ENCODE measurements around the gene DYRK3. TPM values are rescaled to one million over a fixed set of nuclear protein-coding genes. Genes with fewer than 3 reads are reported as not detected.

Gene DYRK3
- total and polyA plus RNA-seq, 2 of the 13 experiments (the other 11 are each of a cell fraction or from before 2014, with no cell fraction given): 0.48 to 2.8 TPM

DNA sequence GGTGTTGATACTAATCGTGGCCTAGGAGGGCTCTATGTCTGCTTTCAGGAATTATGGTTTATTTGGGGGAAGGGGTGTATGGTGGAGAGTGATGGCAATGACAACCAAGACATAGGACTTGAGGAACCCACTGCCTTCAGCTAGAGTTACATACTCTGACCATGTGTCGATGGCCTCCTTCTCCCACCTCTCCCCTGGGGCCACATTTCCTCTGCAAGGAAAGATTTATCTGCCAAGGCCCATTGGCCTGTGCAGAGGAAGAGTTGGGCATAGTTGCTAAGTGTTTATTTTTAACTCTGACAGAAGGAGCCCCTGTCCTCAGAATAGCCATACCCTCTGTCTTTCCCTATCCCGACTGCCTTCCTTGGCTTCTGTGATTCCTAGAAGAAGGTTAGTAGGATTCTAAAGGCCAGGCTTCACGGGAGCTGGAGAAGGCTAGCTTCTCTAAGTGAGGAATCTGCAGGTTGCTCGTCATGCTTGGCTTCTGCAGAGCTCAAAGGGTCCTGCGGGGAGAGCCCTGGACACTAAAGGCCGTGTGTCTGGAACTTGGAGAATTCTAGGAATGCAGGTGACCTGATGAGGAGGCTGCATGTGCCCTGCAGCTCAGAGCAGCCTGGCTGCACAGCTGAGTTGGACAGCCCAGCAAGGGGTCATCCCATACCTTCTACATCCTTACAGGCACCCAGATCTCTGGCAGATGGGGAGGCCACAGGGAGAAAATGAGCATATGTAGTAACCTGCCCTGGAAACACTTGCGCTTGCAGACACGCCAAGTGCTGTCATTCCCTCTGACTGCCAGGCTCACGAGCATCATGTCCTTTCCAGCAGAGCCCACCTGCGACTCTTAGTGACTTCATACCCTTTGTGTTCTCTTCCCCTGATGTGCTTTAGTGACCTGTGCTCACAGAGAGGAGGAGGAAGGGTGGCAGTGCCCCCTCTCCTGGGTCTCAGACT lies 59.1 kb downstream of the DYRK3 start (continued):
- TF ChIP-seq RXRA (CRISPR knock-in tag; IDR thresholded peaks at IDR 0.05) (0 out of 2 replicates have a peak, but pooled peaks have one; percentile 45), TEAD3 (CRISPR knock-in tag; optimal IDR thresholded peaks at IDR 0.05; ENCODE audit: borderline replicate concordance) (peak; percentile 99), ETV5 (CRISPR knock-in tag; IDR thresholded peaks at IDR 0.05; ENCODE audit: borderline replicate concordance) (no peak), HNF4A (CRISPR knock-in tag; IDR thresholded peaks at IDR 0.05) (0 out of 2 replicates have a peak, but pooled peaks have one; percentile 13), PITX1 (CRISPR knock-in tag; IDR thresholded peaks at IDR 0.05) (no peak), CREM (IDR thresholded peaks at IDR 0.05) (no peak), CREM (CRISPR knock-in tag; IDR thresholded peaks at IDR 0.05) (no peak)

DNA sequence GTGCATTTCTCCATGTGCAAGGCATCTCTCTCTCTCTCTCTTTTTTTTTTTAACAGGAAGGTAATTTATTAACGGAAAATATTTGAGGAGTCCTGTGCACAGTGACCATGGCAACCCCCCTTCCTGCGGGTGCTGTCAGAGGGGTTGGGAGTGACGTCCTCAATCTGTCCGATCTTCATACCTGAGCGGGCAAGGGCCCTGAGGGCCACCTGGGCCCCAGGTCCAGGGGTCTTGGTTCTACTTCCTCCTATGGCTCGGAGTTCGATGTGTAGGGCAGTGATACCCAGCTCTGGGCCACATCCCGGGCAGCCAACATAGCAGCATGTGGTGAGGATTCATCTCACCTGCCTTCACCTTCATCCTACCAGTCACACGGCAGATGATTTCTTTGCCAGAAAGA lies 60.4 kb downstream of the DYRK3 start:
- Histone ChIP-seq H3K4me1 (ENCODE audit: insufficient read depth, low read length) (peaks cover 88% of the 10 kb centered on the region), H3K27me3 (ENCODE audit: control insufficient read depth in 1 of 2, insufficient read depth in 2 of 2, low read length in 2 of 2) (no peaks in the 10 kb centered on the region), H3K4me2 (ENCODE audit: low read depth, low read length) (no peak overlapping the region), H3K36me3 (replicated peaks in 1 of 2; ENCODE audit: control insufficient read depth in 1 of 2, insufficient read depth in 2 of 2, low read length in 2 of 2) (peaks cover 4 to 19% of the 10 kb centered on the region in 2 experiments; a peak in 4 of 5 replicates), H3K9me3 (ENCODE audit: low read length) (no peaks in the 10 kb centered on the region), H3K27ac (ENCODE audit: extremely low read length, insufficient read depth, low read length) (no peak overlapping the region), H3K9ac (ENCODE audit: insufficient read depth, low read depth, low read length) (no peak overlapping the region), H2AFZ (ENCODE audit: low read length) (no peak overlapping the region), H4K20me1 (ENCODE audit: insufficient read depth, low read length) (peaks cover 37% of the 10 kb centered on the region), H3K79me2 (ENCODE audit: insufficient read depth, low read length) (peaks cover 78% of the 10 kb centered on the region), H3K4me3 (replicated peaks in 1 of 3; ENCODE audit: insufficient read depth in 1 of 3, low read depth in 2 of 3, low read length in 3 of 3) (no peak overlapping the region)
- ChIA-PET POLR2A (no interaction called here), CTCF (ENCODE audit: low intra/inter-chr PET ratio, low total read pairs) (no interaction called here)
- WGBS (ENCODE audit: low lambda C conversion rate): 95% methylated on average over 6 of the region's 9 CpGs
- FAIRE-seq (no peak), ATAC-seq (no peak), DNase-seq (ENCODE audit: low spot score) (no peak)
- in situ Hi-C loops (cut with HindIII; ENCODE audit: extremely low pct_ligation_motif_present, low pct_unique_long_range_greater_than_20kb) (no loop called here), intact Hi-C loops (cut with micrococcal nuclease; ENCODE audit: unreplicated experiment) (no loop called here)
- BruUV-seq (replicated peaks): no TSS peak
- TF ChIP-seq, protein P1, sequence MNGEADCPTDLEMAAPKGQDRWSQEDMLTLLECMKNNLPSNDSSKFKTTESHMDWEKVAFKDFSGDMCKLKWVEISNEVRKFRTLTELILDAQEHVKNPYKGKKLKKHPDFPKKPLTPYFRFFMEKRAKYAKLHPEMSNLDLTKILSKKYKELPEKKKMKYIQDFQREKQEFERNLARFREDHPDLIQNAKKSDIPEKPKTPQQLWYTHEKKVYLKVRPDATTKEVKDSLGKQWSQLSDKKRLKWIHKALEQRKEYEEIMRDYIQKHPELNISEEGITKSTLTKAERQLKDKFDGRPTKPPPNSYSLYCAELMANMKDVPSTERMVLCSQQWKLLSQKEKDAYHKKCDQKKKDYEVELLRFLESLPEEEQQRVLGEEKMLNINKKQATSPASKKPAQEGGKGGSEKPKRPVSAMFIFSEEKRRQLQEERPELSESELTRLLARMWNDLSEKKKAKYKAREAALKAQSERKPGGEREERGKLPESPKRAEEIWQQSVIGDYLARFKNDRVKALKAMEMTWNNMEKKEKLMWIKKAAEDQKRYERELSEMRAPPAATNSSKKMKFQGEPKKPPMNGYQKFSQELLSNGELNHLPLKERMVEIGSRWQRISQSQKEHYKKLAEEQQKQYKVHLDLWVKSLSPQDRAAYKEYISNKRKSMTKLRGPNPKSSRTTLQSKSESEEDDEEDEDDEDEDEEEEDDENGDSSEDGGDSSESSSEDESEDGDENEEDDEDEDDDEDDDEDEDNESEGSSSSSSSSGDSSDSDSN (CRISPR knock-in tag; IDR thresholded peaks at IDR 0.05): no peak
- TF ChIP-seq, protein P2, sequence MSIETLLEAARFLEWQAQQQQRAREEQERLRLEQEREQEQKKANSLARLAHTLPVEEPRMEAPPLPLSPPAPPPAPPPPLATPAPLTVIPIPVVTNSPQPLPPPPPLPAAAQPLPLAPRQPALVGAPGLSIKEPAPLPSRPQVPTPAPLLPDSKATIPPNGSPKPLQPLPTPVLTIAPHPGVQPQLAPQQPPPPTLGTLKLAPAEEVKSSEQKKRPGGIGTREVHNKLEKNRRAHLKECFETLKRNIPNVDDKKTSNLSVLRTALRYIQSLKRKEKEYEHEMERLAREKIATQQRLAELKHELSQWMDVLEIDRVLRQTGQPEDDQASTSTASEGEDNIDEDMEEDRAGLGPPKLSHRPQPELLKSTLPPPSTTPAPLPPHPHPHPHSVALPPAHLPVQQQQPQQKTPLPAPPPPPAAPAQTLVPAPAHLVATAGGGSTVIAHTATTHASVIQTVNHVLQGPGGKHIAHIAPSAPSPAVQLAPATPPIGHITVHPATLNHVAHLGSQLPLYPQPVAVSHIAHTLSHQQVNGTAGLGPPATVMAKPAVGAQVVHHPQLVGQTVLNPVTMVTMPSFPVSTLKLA (IDR thresholded peaks at IDR 0.05): no peak
- TF ChIP-seq TEAD2 (CRISPR knock-in tag; IDR thresholded peaks at IDR 0.05) (no peak), KMT2A (CRISPR knock-in tag; IDR thresholded peaks at IDR 0.05) (no peak), ATF1 (CRISPR knock-in tag; IDR thresholded peaks at IDR 0.05) (no peak), SAP130 (CRISPR knock-in tag; IDR thresholded peaks at IDR 0.05; ENCODE audit: low read depth) (no peak), KDM5B (CRISPR knock-in tag; IDR thresholded peaks at IDR 0.05; ENCODE audit: borderline replicate concordance) (no peak), ZFP1 (CRISPR knock-in tag; IDR thresholded peaks at IDR 0.05) (no peak), ZNF660 (CRISPR knock-in tag; IDR thresholded peaks at IDR 0.05; ENCODE audit: borderline replicate concordance, low read depth) (no peak), MYC (CRISPR knock-in tag; IDR thresholded peaks at IDR 0.05; ENCODE audit: borderline replicate concordance) (no peak), SOX6 (IDR thresholded peaks at IDR 0.05) (no peak), SOX6 (CRISPR knock-in tag; IDR thresholded peaks at IDR 0.05) (no peak), ISL2 (CRISPR knock-in tag; IDR thresholded peaks at IDR 0.05) (no peak)
